ENCODE results near the gene GLYATL1. TPM values are rescaled to one million over a fixed set of nuclear protein-coding genes. Genes with fewer than 3 reads are reported as not detected.

GLYATL1 gene
- total and polyA plus RNA-seq, 11 donors, result 1.6 TPM; not detected in 10

DNA sequence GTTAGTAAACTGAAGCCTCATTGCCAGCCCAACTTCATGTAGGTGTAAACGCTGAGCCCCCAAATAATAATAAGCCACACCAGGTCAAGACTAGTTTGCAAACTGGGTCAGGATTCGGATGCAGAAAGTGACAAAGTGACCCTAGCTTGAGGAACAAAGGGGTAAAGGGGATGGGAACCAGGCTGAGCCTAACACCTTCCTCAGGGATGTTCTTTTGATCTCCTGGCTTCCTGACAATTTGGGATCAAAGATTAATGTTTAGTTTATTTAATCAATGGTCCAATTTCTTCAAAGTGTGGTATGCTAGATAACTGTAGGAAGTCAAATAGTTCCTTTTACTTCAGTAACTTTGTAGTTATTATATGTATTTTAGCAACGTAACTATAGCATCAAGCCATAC is 9.9 kb downstream of the GLYATL1 start:
- 71 to 78% (median 74%) methylated on average over 3 of the region's 3 CpGs for WGBS, 4 donors
- no peak for ATAC-seq

DNA sequence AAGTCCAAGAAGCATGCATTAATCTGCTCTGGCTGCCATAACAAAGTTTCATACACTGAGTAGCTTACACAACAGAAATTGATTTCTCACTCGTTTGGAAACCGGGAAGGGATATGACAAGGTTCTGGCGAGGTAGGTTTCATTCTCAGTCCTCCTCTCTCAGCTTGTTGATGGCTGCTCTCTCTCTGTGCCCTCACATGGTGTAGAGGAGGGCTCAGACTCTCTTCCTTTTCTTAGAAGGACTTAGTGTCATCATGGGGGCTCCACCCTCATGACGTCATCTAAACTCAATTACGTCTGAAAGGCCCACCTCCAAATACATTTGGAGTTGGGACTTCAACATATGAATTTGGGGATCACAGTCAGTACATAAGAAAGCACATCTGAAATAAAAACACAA is 18.6 kb downstream of the GLYATL1 start:
- no peaks in the 10 kb centered on the region for H3K4me1 ChIP-seq
- DNase-seq (no peak), ATAC-seq (no peak)
- 55 to 64% (median 61%) methylated on average over 5 of the region's 5 CpGs for WGBS, 4 donors
- H3K36me3 ChIP-seq, result no peaks in the 10 kb centered on the region
- no peak overlapping the region for H3K27ac ChIP-seq
- no peaks in the 10 kb centered on the region for H3K9me3 ChIP-seq
- TF ChIP-seq, protein P1, sequence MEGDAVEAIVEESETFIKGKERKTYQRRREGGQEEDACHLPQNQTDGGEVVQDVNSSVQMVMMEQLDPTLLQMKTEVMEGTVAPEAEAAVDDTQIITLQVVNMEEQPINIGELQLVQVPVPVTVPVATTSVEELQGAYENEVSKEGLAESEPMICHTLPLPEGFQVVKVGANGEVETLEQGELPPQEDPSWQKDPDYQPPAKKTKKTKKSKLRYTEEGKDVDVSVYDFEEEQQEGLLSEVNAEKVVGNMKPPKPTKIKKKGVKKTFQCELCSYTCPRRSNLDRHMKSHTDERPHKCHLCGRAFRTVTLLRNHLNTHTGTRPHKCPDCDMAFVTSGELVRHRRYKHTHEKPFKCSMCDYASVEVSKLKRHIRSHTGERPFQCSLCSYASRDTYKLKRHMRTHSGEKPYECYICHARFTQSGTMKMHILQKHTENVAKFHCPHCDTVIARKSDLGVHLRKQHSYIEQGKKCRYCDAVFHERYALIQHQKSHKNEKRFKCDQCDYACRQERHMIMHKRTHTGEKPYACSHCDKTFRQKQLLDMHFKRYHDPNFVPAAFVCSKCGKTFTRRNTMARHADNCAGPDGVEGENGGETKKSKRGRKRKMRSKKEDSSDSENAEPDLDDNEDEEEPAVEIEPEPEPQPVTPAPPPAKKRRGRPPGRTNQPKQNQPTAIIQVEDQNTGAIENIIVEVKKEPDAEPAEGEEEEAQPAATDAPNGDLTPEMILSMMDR (IDR thresholded peaks at IDR 0.05), result no peak
- no peak for TF ChIP-seq POLR2A (IDR thresholded peaks at IDR 0.05)
- intact Hi-C loops (cut with DNase I), result no loop called here
- peaks cover 0 to 16% (median 0%) of the 10 kb centered on the region in 9 donors for H3K27me3 ChIP-seq
- no peak overlapping the region for H3K4me3 ChIP-seq

More for the DNA sequence above, 9.9 kb downstream of the GLYATL1 start:
- Histone ChIP-seq H3K4me3 (no peak overlapping the region), H3K9me3 (no peaks in the 10 kb centered on the region), H3K36me3 (no peaks in the 10 kb centered on the region), H3K27ac (no peak overlapping the region), H3K4me1 (no peaks in the 10 kb centered on the region), H3K27me3 (no peaks in the 10 kb centered on the region)
- intact Hi-C loops (cut with DNase I), result loop anchor here in 1 of 10 donors (2.0 kb wide), 1 partner anchor 24 kb away; no protein-coding TSS in a partner anchor
- TF ChIP-seq, protein P1 (IDR thresholded peaks at IDR 0.05), result no peak
- TF ChIP-seq POLR2A (IDR thresholded peaks at IDR 0.05), result no peak
- no peak for DNase-seq

DNA sequence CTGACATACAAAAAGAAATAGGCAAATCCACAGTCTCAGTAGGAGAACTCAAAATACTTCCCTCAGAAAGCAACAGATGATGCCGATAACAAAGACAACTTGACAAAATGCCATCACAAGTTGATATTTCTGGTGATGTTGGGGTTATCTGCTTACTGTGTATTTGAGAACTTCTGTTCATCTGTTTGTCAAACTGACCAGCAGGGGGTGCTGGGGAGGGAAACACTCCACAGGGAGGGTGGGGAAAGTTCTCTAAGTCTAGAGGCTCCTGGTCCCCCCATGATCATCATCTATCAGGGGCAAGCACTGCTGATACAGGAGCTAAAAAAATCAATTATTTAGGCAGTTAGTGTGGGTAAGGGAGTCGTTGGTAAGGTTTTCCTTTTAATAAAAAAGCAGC is 19.2 kb downstream of the GLYATL1 start:
- intact Hi-C loops (cut with DNase I), result no loop called here
- TF ChIP-seq, protein P1 (IDR thresholded peaks at IDR 0.05), result peak in 9 of 12 donors; percentile 12 to 54 (median 33)
- no peak for TF ChIP-seq POLR2A (IDR thresholded peaks at IDR 0.05)
- 60 to 71% (median 65%) methylated on average over 2 of the region's 2 CpGs for WGBS, 4 donors
- peak in 2 of 5 donors; percentile 22 to 29 for DNase-seq
- no peak overlapping the region for H3K27ac ChIP-seq
- no peak overlapping the region for H3K4me3 ChIP-seq
- no peaks in the 10 kb centered on the region for H3K9me3 ChIP-seq
- no peak for ATAC-seq
- H3K4me1 ChIP-seq, result no peaks in the 10 kb centered on the region
- peaks cover 0 to 22% (median 2%) of the 10 kb centered on the region in 9 donors for H3K27me3 ChIP-seq
- H3K36me3 ChIP-seq, result no peaks in the 10 kb centered on the region

DNA sequence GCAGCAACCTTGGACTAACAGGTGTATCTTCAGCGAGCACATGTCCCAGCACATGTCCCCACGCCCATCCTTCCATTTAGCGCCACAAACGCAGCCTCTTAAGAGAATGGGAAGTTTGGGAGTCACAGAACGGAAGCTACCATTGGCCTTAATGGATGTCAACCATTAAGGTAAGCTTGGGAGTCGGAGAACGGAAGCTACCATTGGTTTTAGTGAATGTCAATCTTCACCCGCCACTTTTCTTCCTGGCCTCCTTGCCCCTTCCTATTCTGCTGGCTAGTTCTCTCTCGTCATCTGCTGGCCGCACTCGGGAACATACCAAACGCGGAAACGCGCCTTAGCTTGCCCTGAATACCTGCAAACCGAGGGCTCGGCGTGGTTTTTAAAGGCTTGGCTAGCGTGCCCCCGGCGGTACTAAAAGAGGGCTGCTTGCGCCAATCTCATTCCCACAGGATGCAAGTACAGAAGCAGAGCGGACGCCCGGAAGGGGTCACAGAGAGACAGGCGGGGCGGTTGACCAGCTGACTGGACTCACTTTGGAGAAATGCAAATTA is 24.3 kb downstream of the GLYATL1 start:
- intact Hi-C loops (cut with DNase I), result no loop called here
- H3K27ac ChIP-seq, result no peak overlapping the region
- ATAC-seq (no peak), DNase-seq (peak in 1 of 5 donors; percentile 58)
- WGBS, 4 donors, result 16 to 40% (median 22%) methylated on average over 27 of the region's 27 CpGs
- no peak for TF ChIP-seq POLR2A (IDR thresholded peaks at IDR 0.05)
- TF ChIP-seq, protein P1 (IDR thresholded peaks at IDR 0.05), result no peak
- H3K4me1 ChIP-seq, result no peaks in the 10 kb centered on the region
- no peaks in the 10 kb centered on the region for H3K9me3 ChIP-seq
- H3K4me3 ChIP-seq, result peak overlapping the region in 2 of 12 donors; percentile 6 to 10
- peaks cover 0 to 53% (median 15%) of the 10 kb centered on the region in 9 donors for H3K27me3 ChIP-seq
- no peaks in the 10 kb centered on the region for H3K36me3 ChIP-seq

Data from heart left ventricle (tissue), 16 donors.